Lower leg skin (tissue), 3 donors: ENCODE measurements around the gene SGO2.

Source experiments
- CTCF ChIP-seq, 3 donors: fragments of 450-650 bp; IDR thresholded peaks; one replicate each; pipeline ENCODE4 v1.5.1; 2016; ENCODE audit warnings: antibody characterized with exemption in 3 of 3, mild to moderate bottlenecking in 3 of 3, moderate library complexity in 2 of 3
- POLR2A ChIP-seq, 2 donors: fragments of 450-650 bp; IDR thresholded peaks; one replicate each; pipeline ENCODE4 v1.6.1; 2016 to 2017; ENCODE audit warnings: antibody characterized with exemption in 2 of 2, mild to moderate bottlenecking in 1 of 2, moderate library complexity in 1 of 2

GRCh38 chr2:200586644-200586975, 60.6 kb downstream of the SGO2 start:
- no peak for TF ChIP-seq CTCF (IDR thresholded peaks at IDR 0.05)
- TF ChIP-seq POLR2A (IDR thresholded peaks at IDR 0.05) = no peak
